HUDEP-2 (cell line): Measurements from ENCODE around the gene WDR89.
"Not testable (repeated sequence)": the region's sequence is repeated elsewhere in the genome, so short reads cannot be mapped to it uniquely, and the experiment has no call there.

Source experiments
- DNase-seq, 76 experiments: peaks; one replicate each; lab custom pipeline; 2025; ENCODE audit not compliant: unreplicated experiment in 76 of 76; lab: John Stamatoyannopoulos, UW

Gene WDR89, protein sequence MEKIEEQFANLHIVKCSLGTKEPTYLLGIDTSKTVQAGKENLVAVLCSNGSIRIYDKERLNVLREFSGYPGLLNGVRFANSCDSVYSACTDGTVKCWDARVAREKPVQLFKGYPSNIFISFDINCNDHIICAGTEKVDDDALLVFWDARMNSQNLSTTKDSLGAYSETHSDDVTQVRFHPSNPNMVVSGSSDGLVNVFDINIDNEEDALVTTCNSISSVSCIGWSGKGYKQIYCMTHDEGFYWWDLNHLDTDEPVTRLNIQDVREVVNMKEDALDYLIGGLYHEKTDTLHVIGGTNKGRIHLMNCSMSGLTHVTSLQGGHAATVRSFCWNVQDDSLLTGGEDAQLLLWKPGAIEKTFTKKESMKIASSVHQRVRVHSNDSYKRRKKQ

DNA sequence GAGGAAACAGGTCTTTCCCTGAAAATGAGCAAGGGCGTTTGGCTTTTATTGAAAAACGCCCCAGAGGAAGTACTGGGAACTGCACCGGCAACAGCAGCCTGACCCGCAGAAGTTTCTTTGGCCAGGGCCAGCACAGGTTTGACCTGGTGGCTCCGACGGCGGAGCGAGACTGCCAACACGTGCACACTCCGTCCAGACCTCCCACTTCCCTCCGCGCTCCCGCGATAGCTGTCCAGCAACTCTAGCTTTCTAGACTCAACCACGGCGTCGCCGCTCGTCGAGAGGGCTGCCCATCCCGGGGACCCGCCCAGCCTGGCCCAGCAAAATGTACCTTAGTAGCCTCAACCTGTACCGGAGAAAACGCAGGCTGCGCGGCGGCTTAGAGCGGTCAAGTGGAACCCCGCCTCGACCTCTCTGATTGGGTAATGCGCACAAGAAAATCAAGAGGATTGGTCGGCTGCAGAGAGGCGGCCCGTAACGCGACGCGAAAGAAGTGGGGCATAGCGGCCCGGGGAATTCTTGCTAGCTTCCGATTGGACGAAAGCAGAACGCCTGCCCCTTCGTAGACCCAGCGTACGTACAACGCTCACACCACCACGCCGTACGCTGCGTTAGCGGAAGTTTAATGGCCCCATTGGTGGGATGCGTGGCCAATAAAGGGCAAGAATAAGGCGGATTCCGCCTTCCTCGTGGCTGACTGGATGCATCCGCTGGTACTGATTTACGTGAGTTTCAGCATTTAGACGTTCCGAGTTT lies at the start of gene WDR89:
Gene WDR89 (minus strand): TSS at position 399 of the 756 bp plus-strand sequence. CDS start 41,929 bp downstream, outside the sequence.
- peak; percentile 52 to 98 (median 96) for DNase-seq

DNA sequence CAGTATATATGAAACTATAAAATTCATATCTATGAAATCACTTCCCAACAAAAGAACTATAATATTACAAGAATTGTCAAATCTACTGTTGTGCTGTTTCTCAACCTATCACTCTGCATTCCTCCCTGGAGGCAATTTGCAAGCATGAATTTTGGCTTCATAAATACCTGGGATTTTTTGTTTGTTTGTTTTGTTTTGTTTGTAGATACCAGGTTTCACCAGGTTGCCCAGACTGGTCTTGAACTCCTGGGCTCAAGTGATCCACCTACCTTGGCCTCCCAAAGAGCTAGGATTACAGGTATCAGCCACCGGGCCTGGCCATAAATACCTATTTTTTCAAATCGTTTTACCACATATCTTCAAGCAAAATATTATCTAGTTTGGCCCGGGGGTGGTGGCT lies 47.5 kb upstream of the WDR89 start:
- no peak for DNase-seq

DNA sequence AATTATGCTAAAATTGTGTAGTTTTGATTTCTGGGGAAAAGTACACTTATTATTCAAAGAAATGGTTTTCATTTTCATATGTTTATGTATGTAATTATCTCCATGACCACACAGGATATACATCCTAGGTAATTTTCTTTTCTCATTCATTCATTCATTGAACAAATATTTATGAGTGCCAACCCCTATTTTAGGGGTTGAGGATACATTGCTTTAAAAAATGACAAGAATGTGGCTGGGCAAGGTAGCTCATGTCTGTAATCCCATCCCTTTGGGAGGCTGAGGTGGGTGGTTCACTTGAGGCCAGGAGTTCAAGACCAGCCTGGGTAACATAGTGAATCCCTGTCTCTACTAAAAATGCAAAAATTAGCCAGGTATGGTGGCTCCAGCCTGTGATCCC lies 45.3 kb upstream of the WDR89 start:
- no peak for DNase-seq

DNA sequence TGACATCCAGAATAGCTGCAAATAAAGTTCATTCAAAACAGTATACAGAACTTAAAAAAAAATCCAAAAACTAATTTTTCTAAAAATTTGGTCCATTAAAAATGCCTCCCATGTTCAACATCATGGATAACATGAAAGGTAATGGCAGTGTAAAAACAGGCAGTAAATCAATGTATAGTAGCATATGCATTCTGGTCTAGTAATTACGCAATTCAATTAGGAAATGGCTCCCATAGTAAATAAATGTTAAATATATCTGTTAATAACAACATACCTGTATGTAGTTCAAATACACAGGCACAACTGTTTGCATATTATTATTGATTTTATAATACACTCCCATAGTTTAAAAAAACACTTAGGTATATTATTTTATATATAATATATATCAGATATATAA lies 43.7 kb upstream of the WDR89 start:
- no peak for DNase-seq

DNA sequence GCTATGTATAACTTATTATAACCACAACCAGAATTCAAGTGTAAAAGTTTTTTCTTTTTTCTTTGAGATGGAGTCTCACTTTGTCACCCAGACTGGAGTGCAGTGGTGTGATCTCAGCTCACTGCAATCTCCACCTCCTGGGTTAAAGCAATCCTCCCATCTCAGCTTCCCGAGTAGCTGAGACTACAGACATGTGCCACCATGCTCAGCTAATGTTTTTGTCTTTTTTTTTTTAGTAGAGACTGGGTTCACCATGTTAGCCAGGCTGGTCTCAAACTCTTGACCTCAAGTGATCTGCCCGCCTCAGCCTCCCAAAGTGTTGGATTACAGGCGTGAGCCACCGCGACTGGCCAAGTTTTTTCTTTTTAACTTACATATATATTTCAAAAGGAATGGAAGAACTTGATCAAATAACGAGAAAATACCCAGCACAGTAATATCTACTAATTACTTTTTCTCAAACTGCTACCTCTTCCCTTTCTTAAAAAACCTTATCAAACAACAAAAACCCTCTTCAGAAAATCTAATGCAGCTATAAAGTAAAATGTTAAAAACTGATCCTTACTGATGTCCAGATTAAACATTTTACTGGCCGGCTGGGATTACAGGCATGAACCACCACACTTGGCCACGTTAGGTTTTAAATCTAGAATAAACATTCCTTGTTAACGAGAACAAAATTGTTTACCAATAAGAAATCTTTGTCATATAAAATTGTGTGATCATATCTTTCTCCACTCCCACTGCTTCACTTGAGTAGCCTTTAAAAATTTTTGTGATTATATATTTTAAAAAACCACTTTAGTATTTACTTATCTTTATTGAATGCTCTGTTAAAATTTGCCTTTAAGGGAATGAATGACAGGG lies 41.3 kb upstream of the WDR89 start:
- DNase-seq = no peak

DNA sequence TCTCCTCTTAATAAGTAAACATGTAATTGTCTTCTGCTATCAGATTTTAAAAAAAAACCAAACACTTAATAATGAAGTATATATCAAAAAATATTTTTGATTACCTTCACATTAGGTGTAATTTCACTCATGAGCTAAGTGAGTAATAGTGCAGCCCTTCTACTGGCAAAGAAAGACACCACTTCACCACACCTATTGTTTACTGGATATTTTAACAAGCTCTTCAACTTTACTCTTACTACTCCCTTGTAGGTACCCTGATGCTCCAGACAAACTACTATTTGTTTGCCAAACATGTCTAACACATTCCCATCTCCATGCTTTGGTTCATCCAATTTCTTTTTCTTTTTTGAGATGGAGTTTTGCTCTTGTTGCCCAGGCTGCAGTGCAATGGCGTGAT lies 36.9 kb upstream of the WDR89 start:
- no peak for DNase-seq

DNA sequence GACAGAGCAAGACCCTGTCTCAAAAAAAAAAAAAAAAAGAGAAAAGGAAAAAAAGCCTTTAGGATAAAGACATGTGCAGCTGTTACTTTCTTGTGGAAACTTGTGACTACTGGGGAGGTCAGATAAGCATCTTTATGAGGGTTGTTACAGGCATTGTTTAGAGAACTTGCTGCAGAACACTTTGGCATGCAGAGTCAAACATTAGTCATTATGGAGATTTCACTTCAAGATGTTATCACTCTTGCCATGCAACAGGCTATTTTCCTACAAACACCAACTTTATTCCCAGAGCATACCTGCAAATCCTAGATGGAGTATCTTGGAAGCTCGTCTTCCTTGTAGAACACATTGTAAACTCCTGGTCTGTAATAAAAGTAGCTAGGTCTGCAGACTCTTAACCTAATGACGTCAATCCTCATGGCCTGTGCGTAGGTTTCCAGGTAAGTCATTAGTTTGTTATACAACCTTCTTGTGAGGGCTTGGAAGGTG lies 36.3 kb upstream of the WDR89 start:
- DNase-seq = peak in 22 of 76 experiments; percentile 3 to 62 (median 27)

DNA sequence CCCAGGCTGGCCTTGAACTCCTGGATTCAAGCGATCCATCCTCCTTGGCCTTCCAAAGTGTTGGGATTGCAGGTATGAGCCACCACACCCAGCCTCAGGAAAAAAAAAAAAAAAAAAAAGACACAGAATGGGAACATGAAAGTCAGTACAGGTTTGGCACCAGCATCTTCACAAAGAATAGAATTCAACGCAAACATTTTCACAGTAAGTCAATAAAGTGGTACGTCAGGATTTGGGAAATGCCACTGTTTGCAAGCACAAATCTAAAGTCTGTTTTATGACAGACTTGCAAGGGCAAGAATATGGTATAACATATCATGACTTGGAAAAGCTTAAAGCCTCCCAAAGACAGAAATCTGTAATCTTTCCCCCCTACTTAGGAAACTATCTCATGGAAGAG lies 34.9 kb upstream of the WDR89 start:
- DNase-seq = no peak

DNA sequence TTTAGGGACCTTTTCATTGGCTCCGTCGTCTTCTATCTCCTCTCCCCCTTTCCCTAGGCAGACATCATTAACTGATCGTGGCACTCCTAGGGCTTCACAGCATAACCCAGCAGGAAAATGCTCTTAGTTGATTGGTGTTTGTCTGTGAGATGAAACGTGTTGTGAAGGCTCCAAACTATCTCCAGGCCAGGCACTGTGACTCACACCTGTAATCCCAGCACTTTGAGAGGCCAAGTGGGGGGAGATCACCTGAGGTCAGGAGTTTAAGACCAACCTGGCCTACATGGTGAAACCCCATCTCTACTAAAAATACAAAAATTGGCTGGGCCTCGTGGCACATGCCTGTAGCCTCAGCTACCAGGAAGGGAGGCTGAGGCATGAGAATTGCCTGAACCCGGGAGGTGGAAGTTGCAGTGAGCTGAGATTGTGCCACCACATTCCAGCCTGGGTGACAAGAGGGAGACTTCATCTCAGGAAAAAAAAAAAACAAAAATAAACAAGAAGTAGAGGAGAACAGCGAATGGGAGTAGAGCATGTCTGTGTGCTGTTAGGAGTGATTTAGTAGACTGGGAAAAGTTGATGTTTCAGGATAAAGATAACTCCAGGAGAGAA lies 32.3 kb upstream of the WDR89 start:
- DNase-seq = no peak

DNA sequence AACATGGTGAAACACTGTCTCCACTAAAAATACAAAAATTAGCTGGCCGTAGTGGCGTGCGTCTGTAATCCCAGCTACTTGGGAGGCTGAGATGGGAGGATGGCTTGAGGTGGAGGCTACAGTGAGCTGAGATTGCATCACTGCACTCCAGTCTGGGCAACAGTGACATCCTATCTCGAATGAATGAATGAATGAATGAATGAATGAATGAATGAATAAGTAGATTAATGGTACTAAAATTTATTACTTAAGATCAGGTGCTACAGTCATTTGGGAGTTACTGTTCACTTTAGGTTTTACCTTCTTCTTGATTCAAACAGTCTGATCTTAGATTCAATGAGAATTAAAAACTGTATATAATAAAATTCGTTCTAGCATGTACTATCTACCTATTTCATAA lies 31.6 kb upstream of the WDR89 start:
- no peak for DNase-seq

DNA sequence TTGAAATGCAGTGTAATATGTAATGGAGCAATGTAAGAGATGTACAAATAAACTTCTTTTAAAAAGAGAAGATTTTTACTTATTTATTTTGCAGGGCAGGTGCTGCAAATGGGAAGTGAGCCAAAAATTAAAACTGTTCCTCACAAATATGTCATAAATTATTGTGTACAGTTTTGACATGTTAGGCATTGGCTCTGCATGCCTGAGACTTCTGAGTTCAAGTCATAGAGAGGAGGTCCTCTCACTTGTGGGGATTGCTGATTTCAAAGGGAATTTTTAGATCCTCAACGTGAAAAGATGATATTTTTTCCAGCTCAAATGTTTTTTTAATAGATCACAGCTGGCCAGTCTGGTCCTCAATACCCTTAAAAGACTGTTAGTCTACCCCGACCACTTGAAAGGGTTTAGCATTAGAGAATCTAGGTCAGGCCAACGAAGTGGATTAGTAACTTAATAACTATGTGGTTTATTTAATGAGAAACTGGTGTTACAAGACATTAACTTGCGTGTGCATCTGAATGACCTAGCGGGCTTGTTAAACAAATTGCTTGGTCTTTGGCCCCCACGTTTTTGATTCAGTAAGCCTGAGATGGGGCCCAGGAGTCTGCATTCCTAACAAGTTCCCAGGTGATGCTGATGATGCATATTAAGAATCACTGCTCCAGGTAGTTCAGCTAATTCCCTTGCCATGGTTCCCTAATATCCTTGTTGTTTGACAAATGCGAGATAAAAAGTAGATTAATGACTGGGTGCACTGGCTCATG lies 30.9 kb upstream of the WDR89 start:
- DNase-seq = no peak

DNA sequence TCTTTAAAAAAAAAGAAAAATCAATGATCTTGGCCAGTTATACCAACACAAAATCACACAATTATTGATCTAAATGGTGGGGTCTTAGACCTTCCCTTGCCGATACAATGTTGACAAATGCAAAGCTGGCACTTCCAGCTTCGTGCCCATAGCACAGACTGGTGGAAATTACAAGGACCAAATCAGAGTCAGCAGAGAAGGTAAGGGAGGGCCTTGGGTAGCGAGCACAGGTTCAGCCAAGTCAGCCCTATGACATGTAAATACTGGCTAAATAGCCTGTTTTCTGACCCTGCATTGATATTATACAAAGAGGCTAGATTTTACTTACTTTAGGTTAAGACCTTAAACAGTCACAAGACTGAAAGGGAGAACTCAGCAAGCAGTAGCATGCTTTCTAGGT lies 30.3 kb upstream of the WDR89 start:
- DNase-seq = no peak

DNA sequence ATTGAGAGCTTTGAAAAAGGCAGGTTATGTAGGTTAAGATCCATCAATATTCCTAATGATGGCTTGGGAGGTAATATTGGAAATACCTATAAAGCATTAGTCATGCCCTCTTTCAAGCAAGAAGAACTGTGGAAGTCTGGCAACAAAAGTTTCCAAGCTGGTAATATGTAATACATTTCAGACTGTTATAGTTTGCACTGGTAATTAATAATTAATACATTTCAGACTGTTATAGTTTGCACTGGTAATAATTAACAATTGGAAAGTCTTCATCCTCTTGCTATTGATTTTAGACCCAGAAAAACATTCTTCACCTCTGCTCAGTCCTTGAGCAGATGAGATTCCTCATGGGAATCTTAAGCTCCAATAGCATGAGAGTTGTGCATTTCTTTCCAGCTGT lies 29.0 kb upstream of the WDR89 start:
- no peak for DNase-seq

DNA sequence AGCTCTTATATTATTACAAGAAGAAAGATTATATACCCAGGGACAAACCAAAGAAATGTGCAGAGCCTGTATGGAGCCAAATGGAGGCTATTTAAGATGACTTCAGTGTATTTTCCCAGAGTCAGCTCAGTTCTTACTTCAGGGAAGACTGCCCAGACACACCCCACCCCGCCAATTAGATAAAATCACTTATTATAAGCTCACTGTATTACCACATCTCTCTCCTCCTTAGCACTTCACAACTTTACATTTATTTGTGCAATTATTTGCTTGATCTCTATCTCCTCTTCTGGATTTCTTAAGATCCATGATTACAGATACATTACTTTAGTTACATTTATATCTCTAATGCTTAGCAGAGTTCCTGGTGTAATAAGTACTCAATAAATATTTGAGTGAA lies 24.7 kb upstream of the WDR89 start:
- peak in 1 of 76 experiments; percentile 4 for DNase-seq

DNA sequence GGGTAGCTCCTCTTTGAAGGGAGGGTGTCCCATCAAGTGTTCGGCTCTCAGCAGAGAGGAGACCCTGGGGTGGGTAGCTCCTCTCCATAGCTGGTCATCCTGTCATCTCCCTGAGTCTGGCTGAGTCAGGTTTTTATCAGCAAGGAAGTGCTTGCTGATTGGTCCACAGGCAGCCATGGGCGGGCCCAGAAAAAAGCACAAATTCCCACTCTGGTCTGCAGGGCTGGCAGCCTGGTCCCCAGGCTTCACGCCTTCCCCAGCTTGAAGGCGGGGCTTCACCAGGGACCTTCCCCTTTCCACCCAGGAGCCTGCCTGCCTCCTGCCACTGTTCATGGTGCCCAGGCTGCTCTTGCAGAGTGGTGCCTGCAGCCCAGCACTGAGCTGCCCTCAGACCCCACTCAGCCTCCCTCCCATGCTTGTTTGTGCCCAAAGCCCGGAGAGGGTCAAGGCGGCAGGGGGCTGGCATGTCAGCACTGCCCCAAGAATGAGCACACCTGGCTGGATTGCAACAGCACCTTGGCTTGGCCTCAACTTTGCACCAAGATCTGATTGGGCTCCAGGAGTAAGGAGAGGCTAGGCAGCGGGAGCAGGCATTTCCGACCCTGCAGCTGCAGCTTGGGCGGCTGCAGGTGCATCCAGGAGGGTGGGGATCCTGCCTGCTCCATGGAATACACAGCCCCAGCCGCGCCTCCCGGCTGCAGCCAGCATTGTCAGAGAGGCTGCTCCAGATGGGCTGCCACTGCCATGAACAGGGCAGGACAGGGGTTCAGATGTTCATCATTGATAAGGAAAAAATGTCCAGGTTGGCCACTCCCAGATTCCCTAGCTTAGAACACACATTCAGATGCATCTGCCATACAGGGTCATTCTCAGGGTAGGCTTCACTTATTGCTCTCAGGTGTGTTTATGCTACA lies 22.0 kb upstream of the WDR89 start:
- peak in 3 of 76 experiments; percentile 4 to 8 (median 6) for DNase-seq

DNA sequence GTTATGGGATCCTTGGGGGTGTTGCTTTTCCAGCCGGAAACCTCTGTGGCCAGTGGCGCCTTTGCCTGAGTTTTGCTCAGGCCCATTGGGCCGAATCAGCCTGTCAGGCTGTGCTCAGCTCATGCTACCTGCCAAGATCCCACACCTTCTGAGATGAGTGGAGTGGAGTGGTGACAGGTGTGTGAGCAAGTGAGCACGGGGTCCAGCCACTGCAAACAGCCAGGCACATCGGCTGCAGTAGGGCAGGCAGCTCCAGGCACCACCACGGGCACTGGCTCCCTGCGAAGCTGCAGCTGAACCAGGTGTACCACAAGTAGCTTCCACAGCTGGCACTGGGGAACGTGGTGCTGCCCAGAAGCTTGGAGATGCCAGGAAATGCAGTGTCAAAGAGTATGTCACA lies 21.1 kb upstream of the WDR89 start:
- DNase-seq = no peak

DNA sequence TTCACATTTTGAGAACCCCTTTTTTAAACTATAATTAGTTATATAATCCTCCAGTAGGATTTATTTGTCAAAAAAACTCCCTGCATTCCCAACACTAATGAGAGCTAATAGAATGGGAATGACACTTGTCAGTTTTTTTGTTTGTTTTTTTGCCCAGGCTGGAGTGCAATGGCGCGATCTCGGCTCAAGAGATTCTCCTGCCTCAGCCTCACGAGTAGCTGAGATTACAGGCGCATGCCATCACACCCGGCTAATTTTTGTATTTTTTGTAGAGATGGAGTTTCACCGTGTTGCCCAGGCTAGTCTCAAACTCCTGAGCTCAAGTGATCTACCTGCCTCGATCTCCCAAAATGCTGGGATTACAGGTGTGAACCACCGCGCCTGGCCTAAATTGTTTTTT lies 20.2 kb upstream of the WDR89 start:
- not testable (repeated sequence) for DNase-seq

DNA sequence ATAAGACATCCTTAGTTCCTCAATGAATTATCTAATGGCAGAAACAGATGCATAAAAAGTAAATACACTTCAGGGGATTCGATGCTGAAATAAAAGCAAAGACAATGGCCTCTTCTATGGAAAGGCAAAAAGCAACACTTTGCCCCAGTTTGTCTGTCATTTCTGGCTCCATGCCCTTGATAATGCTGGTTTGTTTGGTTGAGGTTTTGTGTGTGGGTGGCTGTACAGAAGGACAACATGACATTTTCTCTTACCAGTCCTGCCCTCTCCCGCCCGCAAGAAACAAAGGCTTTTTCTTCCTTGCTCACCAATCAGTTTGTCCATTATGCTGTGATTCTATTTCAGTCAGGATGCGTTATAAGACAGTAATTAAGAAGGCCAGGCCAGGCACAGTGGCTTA lies 18.1 kb upstream of the WDR89 start:
- DNase-seq = peak in 14 of 76 experiments; percentile 5 to 54 (median 26)

DNA sequence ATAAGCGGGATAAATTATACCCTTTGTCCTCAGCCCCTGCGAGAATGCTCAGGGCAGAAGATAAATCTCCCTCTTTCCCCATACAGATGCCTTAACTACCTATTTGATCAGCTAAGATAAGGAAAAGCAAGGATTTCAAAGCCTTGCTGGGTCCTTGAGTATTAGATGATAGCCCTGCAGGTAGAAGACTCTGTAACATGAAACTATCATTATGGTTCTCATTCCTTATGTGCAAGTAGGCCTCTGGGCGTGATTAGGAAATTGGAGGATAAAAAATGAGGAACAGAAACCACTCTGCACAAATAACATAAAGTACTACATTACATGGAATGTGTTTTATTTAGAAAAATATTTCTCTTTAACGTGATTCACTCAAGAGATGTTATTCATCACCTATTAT lies 14.5 kb upstream of the WDR89 start:
- no peak for DNase-seq
